Activated CD4-positive, alpha-beta memory T cell treated with anti-CD3 and anti-CD28 coated beads, Interleukin-2, amount 10 ng/mL, durations not matched to agents 7 days and 5 days (primary cell): ENCODE data around the gene HDAC7. TPM values are rescaled to one million over a fixed set of nuclear protein-coding genes. Genes with fewer than 3 reads are reported as not detected.
A peak's percentile ranks its signal among the peaks of the same experiment; 100 is the strongest.

Source experiments
- CTCF ChIA-PET: fragments of 350-600 bp; sonication (Branson Sonifier 250); formaldehyde crosslinking; loops from one replicate; lab custom pipeline; 2021; ENCODE audit warnings: antibody characterized with exemption, inconsistent platforms; lab: Charles Lee
- POLR2A ChIA-PET: fragments of 350-600 bp; sonication (Branson Sonifier 250); formaldehyde crosslinking; loops from one replicate; lab custom pipeline; 2021; ENCODE audit warnings: antibody characterized with exemption; lab: Charles Lee
- DNase-seq: peaks from one replicate; pipeline ENCODE4 v3.0.0-alpha.2; 2020
- H3K27ac Mint-ChIP-seq: one replicate; pipeline ENCODE4 v1.8.0; 2021; ENCODE audit warnings: mild to moderate bottlenecking, mixed read lengths
- H3K27me3 Mint-ChIP-seq: one replicate; pipeline ENCODE4 v1.8.0; 2021; ENCODE audit warnings: mixed read lengths
- H3K36me3 Mint-ChIP-seq: one replicate; pipeline ENCODE4 v1.8.0; 2021; ENCODE audit warnings: low read depth, mixed read lengths
- H3K4me1 Mint-ChIP-seq: one replicate; pipeline ENCODE4 v1.8.0; 2021; ENCODE audit warnings: mixed read lengths
- H3K4me3 Mint-ChIP-seq: one replicate; pipeline ENCODE4 v1.8.0; 2021; ENCODE audit warnings: mild to moderate bottlenecking, mixed read lengths
- H3K9me3 Mint-ChIP-seq: one replicate; pipeline ENCODE4 v1.8.0; 2021; ENCODE audit warnings: mixed read lengths
- total RNA-seq, 2 experiments: library from RNA; stranded (reverse); gene quantifications; one replicate each; pipeline ENCODE4 v1.2.3, GENCODE V29; 2021

HDAC7 gene
- total RNA-seq, 2 experiments from 2014 or later: 315 to 328 TPM

- H3K27me3 Mint-ChIP-seq: no peaks in the 10 kb centered on the region
- peaks cover 52% of the 10 kb centered on the region for H3K4me1 Mint-ChIP-seq
- DNase-seq: no peak
- H3K9me3 Mint-ChIP-seq: no peaks in the 10 kb centered on the region
- no peak overlapping the region for H3K4me3 Mint-ChIP-seq
- H3K36me3 Mint-ChIP-seq: peaks cover 67% of the 10 kb centered on the region
- ChIA-PET POLR2A (no interaction called here), CTCF (no interaction called here)
- peak overlapping the region; percentile 40 for H3K27ac Mint-ChIP-seq
Observed at GRCh38 chr12:47858511-47859266, 39.0 kb upstream of the HDAC7 start.

- Mint-ChIP-seq H3K9me3 (no peaks in the 10 kb centered on the region), H3K27ac (no peak overlapping the region)
Observed at GRCh38 chr12:47856721-47857575, 37.2 kb upstream of the HDAC7 start.

GRCh38 chr12:47856094-47856493, 36.4 kb upstream of the HDAC7 start:
- H3K36me3 Mint-ChIP-seq: peaks cover 64% of the 10 kb centered on the region
- CTCF ChIA-PET: interaction anchor here (0.8 kb wide), 1 partner anchor 13 kb away, joined by 3 read pairs; no protein-coding TSS in a partner anchor
- H3K27me3 Mint-ChIP-seq: no peaks in the 10 kb centered on the region
- no peak overlapping the region for H3K27ac Mint-ChIP-seq
- no peaks in the 10 kb centered on the region for H3K9me3 Mint-ChIP-seq
- DNase-seq: no peak
- H3K4me3 Mint-ChIP-seq: no peak overlapping the region
- H3K4me1 Mint-ChIP-seq: peaks cover 27% of the 10 kb centered on the region
- POLR2A ChIA-PET: interaction anchor here (1.4 kb wide), 1 partner anchor 20 kb away, joined by 4 read pairs; no protein-coding TSS in a partner anchor

More at GRCh38 chr12:47856721-47857575, 37.2 kb upstream of the HDAC7 start:
- ChIA-PET CTCF (no interaction called here), POLR2A (no interaction called here)
- no peaks in the 10 kb centered on the region for H3K27me3 Mint-ChIP-seq
- H3K4me3 Mint-ChIP-seq: no peak overlapping the region
- no peak for DNase-seq
- peaks cover 64% of the 10 kb centered on the region for H3K36me3 Mint-ChIP-seq
- peaks cover 36% of the 10 kb centered on the region for H3K4me1 Mint-ChIP-seq

- no peaks in the 10 kb centered on the region for H3K27me3 Mint-ChIP-seq
- DNase-seq: no peak
- peaks cover 61% of the 10 kb centered on the region for H3K36me3 Mint-ChIP-seq
- CTCF ChIA-PET: interaction anchor here (0.8 kb wide), 1 partner anchor 14 kb away, joined by 3 read pairs; no protein-coding TSS in a partner anchor
- POLR2A ChIA-PET: interaction anchor here (0.6 to 1.4 kb wide), 2 partner anchors 20 to 129 kb away, joined by 3 to 4 read pairs; no protein-coding TSS in a partner anchor
- H3K9me3 Mint-ChIP-seq: no peaks in the 10 kb centered on the region
- peaks cover 21% of the 10 kb centered on the region for H3K4me1 Mint-ChIP-seq
- H3K4me3 Mint-ChIP-seq: no peak overlapping the region
- no peak overlapping the region for H3K27ac Mint-ChIP-seq
Observed at GRCh38 chr12:47855502-47855901, 35.8 kb upstream of the HDAC7 start.

- POLR2A ChIA-PET: interaction anchor here (1.4 kb wide), 1 partner anchor 19 kb away, joined by 4 read pairs; no protein-coding TSS in a partner anchor
- Mint-ChIP-seq H3K4me1 (peaks cover 12% of the 10 kb centered on the region), H3K27ac (no peak overlapping the region), H3K27me3 (no peaks in the 10 kb centered on the region), H3K9me3 (no peaks in the 10 kb centered on the region), H3K4me3 (no peak overlapping the region), H3K36me3 (peaks cover 59% of the 10 kb centered on the region)
- DNase-seq: no peak
- CTCF ChIA-PET: interaction anchor here (0.6 to 1.6 kb wide), 2 partner anchors 112 to 1115 kb away, joined by 3 to 5 read pairs; no protein-coding TSS in a partner anchor
Observed at GRCh38 chr12:47854531-47854930, 34.8 kb upstream of the HDAC7 start.

GRCh38 chr12:47852096-47852571, 32.4 kb upstream of the HDAC7 start:
- Mint-ChIP-seq H3K36me3 (peaks cover 46% of the 10 kb centered on the region), H3K4me1 (no peaks in the 10 kb centered on the region), H3K4me3 (no peak overlapping the region), H3K27ac (no peak overlapping the region), H3K27me3 (no peaks in the 10 kb centered on the region), H3K9me3 (no peaks in the 10 kb centered on the region)
- DNase-seq: no peak
- POLR2A ChIA-PET: interaction anchor here (0.6 kb wide), 1 partner anchor 1000 kb away, joined by 3 read pairs; the partner anchor contains the start of gene DDX23
- CTCF ChIA-PET: interaction anchor here (1.1 kb wide), 1 partner anchor 19 kb away, joined by 3 read pairs; no protein-coding TSS in a partner anchor

GRCh38 chr12:47851303-47851952, 31.7 kb upstream of the HDAC7 start:
- Mint-ChIP-seq H3K27ac (no peak overlapping the region), H3K4me3 (no peak overlapping the region), H3K27me3 (no peaks in the 10 kb centered on the region), H3K4me1 (no peaks in the 10 kb centered on the region), H3K9me3 (no peaks in the 10 kb centered on the region), H3K36me3 (peaks cover 47% of the 10 kb centered on the region)
- ChIA-PET CTCF (interaction anchor here (0.6 kb wide), 1 partner anchor 112 kb away, joined by 3 read pairs; the partner anchor contains the start of gene TMEM106C), POLR2A (interaction anchor here (0.6 kb wide), 1 partner anchor 1001 kb away, joined by 3 read pairs; the partner anchor contains the start of gene DDX23)
- DNase-seq: no peak

GRCh38 chr12:47850153-47851084, 30.7 kb upstream of the HDAC7 start:
- POLR2A ChIA-PET: interaction anchor here (1.3 kb wide), 1 partner anchor 18 kb away, joined by 3 read pairs; no protein-coding TSS in a partner anchor

GRCh38 chr12:47849261-47849660, 29.6 kb upstream of the HDAC7 start:
- H3K4me1 Mint-ChIP-seq: no peaks in the 10 kb centered on the region

More at GRCh38 chr12:47850153-47851084, 30.7 kb upstream of the HDAC7 start:
- Mint-ChIP-seq H3K36me3 (peaks cover 48% of the 10 kb centered on the region), H3K27me3 (no peaks in the 10 kb centered on the region), H3K27ac (no peak overlapping the region), H3K9me3 (no peaks in the 10 kb centered on the region), H3K4me3 (no peak overlapping the region), H3K4me1 (no peaks in the 10 kb centered on the region)
- no peak for DNase-seq
- CTCF ChIA-PET: no interaction called here

GRCh38 chr12:47848853-47849252, 29.1 kb upstream of the HDAC7 start:
- Mint-ChIP-seq H3K9me3 (no peaks in the 10 kb centered on the region), H3K4me3 (no peak overlapping the region), H3K27me3 (no peaks in the 10 kb centered on the region), H3K36me3 (peaks cover 52% of the 10 kb centered on the region), H3K4me1 (no peaks in the 10 kb centered on the region), H3K27ac (no peak overlapping the region)
- POLR2A ChIA-PET: interaction anchor here (1.0 to 1.2 kb wide), 2 partner anchors 13 to 34 kb away, joined by 3 to 4 read pairs; no protein-coding TSS in a partner anchor
- CTCF ChIA-PET: no interaction called here
- no peak for DNase-seq

More at GRCh38 chr12:47849261-47849660, 29.6 kb upstream of the HDAC7 start:
- Mint-ChIP-seq H3K27me3 (no peaks in the 10 kb centered on the region), H3K36me3 (peaks cover 52% of the 10 kb centered on the region), H3K4me3 (no peak overlapping the region), H3K9me3 (no peaks in the 10 kb centered on the region), H3K27ac (no peak overlapping the region)
- ChIA-PET CTCF (no interaction called here), POLR2A (interaction anchor here (1.0 to 1.3 kb wide), 2 partner anchors 17 to 34 kb away, joined by 3 read pairs; no protein-coding TSS in a partner anchor)
- DNase-seq: no peak
